H1 (cell line): Measurements from ENCODE around the gene PAPOLA. TPM values are rescaled to one million over a fixed set of nuclear protein-coding genes. Genes with fewer than 3 reads are reported as not detected.

Experiments
- CTCF ChIA-PET: fragments of 300-600 bp; sonication (Branson Sonifier 250); formaldehyde crosslinking; loops from one replicate; lab custom pipeline; 2021; ENCODE audit not compliant: partially characterized antibody; lab: Charles Lee
- POLR2A ChIA-PET: fragments of 300-600 bp; sonication (Branson Sonifier 250); formaldehyde crosslinking; loops from one replicate; lab custom pipeline; 2021; ENCODE audit warnings: inconsistent platforms; ENCODE audit not compliant: partially characterized antibody; lab: Charles Lee
- DNase-seq, 2 experiments: peaks; one replicate each; pipeline versions ENCODE4 v3.0.0 to v3.0.0-alpha.2; 2010 to 2022; ENCODE audit warnings: low spot score in 2 of 2, low read depth in 1 of 2, mixed read lengths in 1 of 2
- FAIRE-seq: peaks from 2 replicates; lab custom pipeline; 2011; peaks lifted over from hg19 to GRCh38; lab: Jason Lieb, UNC
- H2AFZ ChIP-seq: 2 replicates; pipeline ENCODE4 v1.8.1; 2012; ENCODE audit warnings: low read length, inconsistent platforms
- H2AK5ac ChIP-seq: 2 replicates; pipeline ENCODE4 v1.6.1; 2013; ENCODE audit warnings: low read depth, low read length
- H2BK120ac ChIP-seq: replicated peaks from 2 replicates; pipeline ENCODE3; 2013; ENCODE audit warnings: low read depth, low read length, inconsistent platforms
- H2BK12ac ChIP-seq: 2 replicates; pipeline ENCODE4 v1.6.1; 2013; ENCODE audit warnings: low read depth, low read length
- H2BK15ac ChIP-seq: 2 replicates; pipeline ENCODE4 v1.6.1; 2013; ENCODE audit warnings: low read length
- H2BK20ac ChIP-seq: 2 replicates; pipeline ENCODE4 v1.6.1; 2013; ENCODE audit warnings: low read length
- H2BK5ac ChIP-seq: 2 replicates; pipeline ENCODE4 v1.6.1; 2013; ENCODE audit warnings: low read depth, low read length
- H3K14ac ChIP-seq: 2 replicates; pipeline ENCODE4 v1.6.1; 2013; ENCODE audit warnings: inconsistent platforms; ENCODE audit not compliant: insufficient read length
- H3K18ac ChIP-seq: 2 replicates; pipeline ENCODE4 v1.6.1; 2013; ENCODE audit warnings: low read length; ENCODE audit errors: extremely low read depth
- H3K23ac ChIP-seq: 2 replicates; pipeline ENCODE4 v1.6.1; 2013; ENCODE audit warnings: inconsistent platforms; ENCODE audit not compliant: insufficient read length
- H3K23me2 ChIP-seq: 2 replicates; pipeline ENCODE4 v1.6.1; 2013; ENCODE audit warnings: low read depth, low read length
- H3K27ac ChIP-seq: 2 replicates; pipeline ENCODE4 v1.6.1; 2011; ENCODE audit warnings: low read depth, low read length, inconsistent platforms
- H3K27me3 ChIP-seq, 4 experiments: replicated peaks in 1 of 4; 1 replicate in 1 of 4; 2 replicates in 3 of 4; pipeline versions ENCODE4 v1.6.1 to v1.8.1; 2011 to 2013; ENCODE audit warnings: low read length in 3 of 4, mild to moderate bottlenecking in 3 of 4, inconsistent platforms in 2 of 4, mixed read lengths in 2 of 4, moderate library complexity in 1 of 4; ENCODE audit not compliant: control insufficient read depth in 3 of 4, insufficient read depth in 3 of 4; ENCODE audit errors: extremely low read depth in 1 of 4
- H3K36me3 ChIP-seq, 4 experiments: 2 replicates each; pipeline versions ENCODE4 v1.6.1 to v1.8.1; 2011 to 2013; ENCODE audit warnings: mild to moderate bottlenecking in 4 of 4, low read length in 3 of 4, moderate library complexity in 2 of 4, control low read depth in 1 of 4, inconsistent platforms in 1 of 4; ENCODE audit not compliant: insufficient read depth in 4 of 4, control insufficient read depth in 2 of 4
- H3K4ac ChIP-seq: replicated peaks from 2 replicates; pipeline ENCODE3; 2013; ENCODE audit warnings: low read length, low read depth, mixed read lengths, inconsistent platforms; ENCODE audit not compliant: insufficient read length
- H3K4me1 ChIP-seq, 4 experiments: replicated peaks in 1 of 4; 1 replicate in 1 of 4; 2 replicates in 3 of 4; pipeline versions ENCODE4 v1.6.1 to v1.8.1; 2011 to 2013; ENCODE audit warnings: low read length in 3 of 4, inconsistent platforms in 2 of 4, mixed read lengths in 1 of 4; ENCODE audit not compliant: insufficient read depth in 4 of 4, control insufficient read depth in 3 of 4
- H3K4me2 ChIP-seq, 2 experiments: 2 replicates each; pipeline versions ENCODE4 v1.6.1 to v1.8.1; 2011 to 2013; ENCODE audit warnings: low read depth in 2 of 2, low read length in 2 of 2, control low read depth in 1 of 2, inconsistent platforms in 1 of 2, mild to moderate bottlenecking in 1 of 2; ENCODE audit not compliant: insufficient read depth in 1 of 2
- H3K4me3 ChIP-seq, 4 experiments: fragments of 200-600, 300-600 bp in 1 of 4; sonication (generic), shearing (Covaris generic), sonication (Bioruptor Twin) in 1 of 4; 2 replicates each; pipeline versions ENCODE4 v1.5.1 to v1.8.1; 2011 to 2016; ENCODE audit warnings: low read length in 4 of 4, low read depth in 3 of 4, control low read depth in 2 of 4, inconsistent platforms in 2 of 4, mild to moderate bottlenecking in 2 of 4, mixed read lengths in 1 of 4, moderate library complexity in 1 of 4; ENCODE audit not compliant: insufficient read depth in 2 of 4; ENCODE audit errors: extremely low read depth in 1 of 4
- H3K56ac ChIP-seq: replicated peaks from 2 replicates; pipeline ENCODE3; 2013; ENCODE audit warnings: low read depth, mild to moderate bottlenecking, mixed read lengths, low read length, inconsistent platforms; ENCODE audit not compliant: insufficient read length
- H3K79me1 ChIP-seq: 2 replicates; pipeline ENCODE4 v1.6.1; 2013; ENCODE audit warnings: low read depth, low read length, control low read depth
- H3K79me2 ChIP-seq, 2 experiments: 2 replicates each; pipeline versions ENCODE4 v1.6.1 to v1.8.1; 2012 to 2013; ENCODE audit warnings: low read length in 2 of 2, mild to moderate bottlenecking in 2 of 2, inconsistent platforms in 1 of 2; ENCODE audit not compliant: insufficient read depth in 2 of 2, control insufficient read depth in 1 of 2
- H3K9ac ChIP-seq, 4 experiments: replicated peaks in 1 of 4; 1 replicate in 1 of 4; 2 replicates in 3 of 4; pipeline versions ENCODE4 v1.6.1 to v1.8.1; 2011 to 2013; ENCODE audit warnings: low read depth in 3 of 4, low read length in 3 of 4, control low read depth in 2 of 4, mild to moderate bottlenecking in 2 of 4, moderate library complexity in 2 of 4, inconsistent platforms in 1 of 4; ENCODE audit errors: extremely low read depth in 1 of 4
- H3K9me3 ChIP-seq, 2 experiments: 2 replicates each; pipeline versions ENCODE4 v1.6.1 to v1.8.1; 2012 to 2013; ENCODE audit warnings: mild to moderate bottlenecking in 2 of 2, moderate library complexity in 2 of 2, control low read depth in 1 of 2, inconsistent platforms in 1 of 2, low read depth in 1 of 2, low read length in 1 of 2, mixed read lengths in 1 of 2; ENCODE audit not compliant: insufficient read depth in 2 of 2
- H4K20me1 ChIP-seq, 2 experiments: replicated peaks in 1 of 2; 2 replicates each; pipeline versions ENCODE3 to v1.8.1; 2011 to 2013; ENCODE audit warnings: inconsistent platforms in 2 of 2, low read length in 2 of 2, mild to moderate bottlenecking in 1 of 2; ENCODE audit not compliant: insufficient read depth in 2 of 2, control insufficient read depth in 1 of 2
- H4K5ac ChIP-seq: 2 replicates; pipeline ENCODE4 v1.6.1; 2013; ENCODE audit warnings: low read length, low read depth, mixed read lengths, inconsistent platforms; ENCODE audit not compliant: insufficient read length
- H4K8ac ChIP-seq: 2 replicates; pipeline ENCODE4 v1.8.0; 2013; ENCODE audit warnings: mild to moderate bottlenecking, moderate library complexity, low read length, inconsistent platforms; ENCODE audit not compliant: insufficient read depth; ENCODE audit errors: extremely low read depth
- H4K91ac ChIP-seq: replicated peaks from 2 replicates; pipeline ENCODE3; 2013; ENCODE audit warnings: low read length, mixed read lengths, inconsistent platforms; ENCODE audit not compliant: insufficient read length
- CBX5 ChIP-seq: fragments of 300-800, 300-1000 bp; sonication (generic); IDR thresholded peaks from 2 replicates; pipeline ENCODE4 v1.7.1; 2016; ENCODE audit warnings: antibody characterized with exemption, low read length, low read depth
- EGR1 ChIP-seq: IDR thresholded peaks from 2 replicates; pipeline ENCODE4 v1.6.1; 2011; ENCODE audit warnings: low read depth, low read length, borderline replicate concordance
- HDAC6 ChIP-seq: IDR thresholded peaks from one replicate; pipeline ENCODE4 v1.7.1; 2012; ENCODE audit warnings: low read depth, mild to moderate bottlenecking, inconsistent platforms, low read length, moderate library complexity
- JUND ChIP-seq: IDR thresholded peaks from 2 replicates; pipeline ENCODE4 v1.6.1; 2011; ENCODE audit warnings: mild to moderate bottlenecking, improper control_type of control experiment, low read length
- KDM4A ChIP-seq: IDR thresholded peaks from one replicate; pipeline ENCODE4 v1.7.1; 2012; ENCODE audit warnings: low read depth, mild to moderate bottlenecking, moderate library complexity, low read length, inconsistent platforms; ENCODE audit not compliant: severe bottlenecking
- NRF1 ChIP-seq: IDR thresholded peaks from 2 replicates; pipeline ENCODE4 v1.6.1; 2011; ENCODE audit warnings: mild to moderate bottlenecking, low read depth, low read length, improper control_type of control experiment
- SAP30 ChIP-seq: fragments of 300-600 bp; sonication (generic); IDR thresholded peaks from 2 replicates; pipeline ENCODE4 v1.7.1; 2012; ENCODE audit warnings: low read length, moderate library complexity, mild to moderate bottlenecking, inconsistent platforms; ENCODE audit not compliant: insufficient read depth, insufficient replicate concordance
- SUZ12 ChIP-seq: fragments of 200-600 bp; sonication (generic); IDR thresholded peaks from 2 replicates; pipeline ENCODE4 v1.6.1; 2012; ENCODE audit warnings: mild to moderate bottlenecking, inconsistent platforms, low read length, moderate library complexity, mixed read lengths
- TAF1 ChIP-seq: IDR thresholded peaks from 2 replicates; pipeline ENCODE4 v1.6.1; 2011; ENCODE audit warnings: mild to moderate bottlenecking, low read depth, low read length
- TBP ChIP-seq: IDR thresholded peaks from 2 replicates; pipeline ENCODE4 v1.6.1; 2011; ENCODE audit warnings: low read depth, low read length, improper control_type of control experiment
- YY1 ChIP-seq: IDR thresholded peaks from 2 replicates; pipeline ENCODE4 v1.6.1; 2011; ENCODE audit warnings: low read depth, mild to moderate bottlenecking, low read length
- WGBS, 2 experiments: shearing (Covaris generic) in 1 of 2; methylation state at CpG; one replicate each; pipeline versions ENCODE4 v1.1.6 to v1.1.7; 2013 to 2015; ENCODE audit warnings: low lambda C conversion rate in 2 of 2, mixed read lengths in 2 of 2, inconsistent platforms in 1 of 2, low coverage in 1 of 2, missing lambda C conversion rate in 1 of 2; ENCODE audit not compliant: insufficient replicate concordance in 2 of 2, insufficient coverage in 1 of 2, insufficient read length in 1 of 2; ENCODE audit errors: extremely low coverage in 1 of 2, missing lambda C conversion rate in 1 of 2; 5-methylcytosine and 5-hydroxymethylcytosine counted together
- polyA plus RNA-seq, 7 experiments: library from polyadenylated mRNA; depleted of rRNA in 3 of 7; stranded (reverse) in 5 of 7; unstranded in 2 of 7; fragments of >200 nt in 5 of 7; fragments of 200-250 nt in 2 of 7; gene quantifications; 1 replicate in 5 of 7; 2 replicates in 1 of 7; 4 replicates in 1 of 7; pipeline versions ENCODE4 v1.2.1 to v1.2.3, GENCODE V29; 2011 to 2013; ENCODE audit warnings: missing spikeins in 2 of 7, mixed read lengths in 2 of 7
- total RNA-seq: library from RNA; stranded (reverse); fragmentation: NEBNext Ultra II Directional; extraction: Animal tissue kit (Norgen Biotek cat#: 25700); gene quantifications from 2 replicates; pipeline ENCODE4 v1.2.1, GENCODE V29; 2021
- TF ChIP-seq, protein P1 (sequence below): IDR thresholded peaks from 2 replicates; pipeline ENCODE4 v1.6.1; 2012; ENCODE audit warnings: inconsistent platforms

PAPOLA gene
- total and polyA plus RNA-seq, 2 of the 8 experiments (the other 6 are each of a cell fraction or from before 2014, with no cell fraction given) = 163 to 239 TPM

DNA sequence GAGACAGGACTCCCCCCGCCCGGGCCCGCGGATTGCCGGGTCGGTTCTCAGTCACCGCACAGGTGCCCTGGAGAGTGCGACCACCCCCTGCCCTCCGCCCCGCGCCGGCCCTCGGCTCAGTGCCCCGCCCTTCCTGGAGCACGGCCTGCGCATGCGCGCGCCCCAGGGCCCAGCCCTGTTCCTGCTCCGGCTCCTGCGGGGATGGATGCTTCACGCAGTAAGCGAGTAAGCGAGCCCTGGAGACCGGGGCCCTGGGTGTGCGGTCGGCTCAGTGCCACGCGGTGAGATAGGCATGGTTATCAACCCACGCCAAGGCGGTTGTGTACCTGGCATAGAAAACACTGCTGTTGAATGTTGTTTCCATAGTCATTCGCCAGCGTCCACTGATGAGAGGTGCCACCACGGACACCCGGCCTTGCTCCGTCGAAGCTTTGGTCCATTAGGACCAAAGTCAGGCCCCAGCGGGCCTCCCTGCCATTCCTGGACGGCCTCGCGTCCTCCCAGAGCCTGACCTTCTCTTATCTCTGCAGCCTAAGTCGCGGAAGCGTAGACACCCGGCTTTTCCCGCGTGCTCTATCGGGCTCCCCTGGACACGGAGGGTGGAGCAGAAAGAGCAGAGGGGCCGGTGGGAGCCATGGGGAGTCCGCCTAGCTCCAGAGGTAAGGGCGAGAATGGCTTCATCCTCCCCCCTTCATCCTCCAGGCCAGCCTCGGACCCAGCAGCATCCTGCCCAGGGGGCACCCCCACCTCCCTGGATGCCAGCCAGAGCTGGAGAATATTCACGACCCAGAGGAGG lies 90.6 kb downstream of the PAPOLA start:
- Histone ChIP-seq H3K14ac (no peak overlapping the region), H3K27ac (no peak overlapping the region), H4K5ac (no peak overlapping the region), H3K4me2 (peak overlapping the region; percentile 71 to 94), H3K56ac (no peak overlapping the region), H2BK5ac (no peak overlapping the region), H4K20me1 (no peaks in the 10 kb centered on the region), H3K4me1 (peaks cover 0 to 9% (median under 1%) of the 10 kb centered on the region in 4 experiments; a peak in 3 of 7 replicates), H2BK120ac (no peak overlapping the region), H3K23ac (no peak overlapping the region), H4K91ac (no peak overlapping the region), H3K79me1 (no peaks in the 10 kb centered on the region; the same call in 1 of the 2 replicates), H2BK15ac (no peak overlapping the region), H4K8ac (peak overlapping the region; percentile 88), H2BK12ac (no peak overlapping the region), H3K27me3 (peaks cover 0 to 15% (median 7%) of the 10 kb centered on the region in 4 experiments; a peak in 6 of 7 replicates), H3K36me3 (no peaks in the 10 kb centered on the region), H3K18ac (peak overlapping the region; percentile 48; the same call in 1 of the 2 replicates), H2AK5ac (no peak overlapping the region), H2BK20ac (no peak overlapping the region), H2AFZ (peak overlapping the region; percentile 67), H3K9me3 (no peaks in the 10 kb centered on the region), H3K79me2 (no peaks in the 10 kb centered on the region), H3K23me2 (peaks cover 4% of the 10 kb centered on the region; the same call in 1 of the 2 replicates), H3K4me3 (peak overlapping the region; percentile 36 to 56 (median 50)), H3K9ac (no peak overlapping the region), H3K4ac (no peak overlapping the region)
- CTCF ChIA-PET = interaction anchor here (1.2 kb wide), 1 partner anchor 9 kb away, joined by 3 read pairs; no protein-coding TSS in a partner anchor
- DNase-seq = peak; percentile 21 to 79
- POLR2A ChIA-PET = interaction anchor here (1.6 kb wide), 1 partner anchor 68 kb away, joined by 3 read pairs; no protein-coding TSS in a partner anchor
- 55% methylated on average over 37 of the region's 54 CpGs; no CpG with 5 or more reads in 1 of the 2 experiments for WGBS, 2 experiments
- FAIRE-seq = no peak
- TF ChIP-seq SAP30 (no peak), EGR1 (no peak), TAF1 (no peak), NRF1 (peak; percentile 70), JUND (no peak), HDAC6 (no peak), SUZ12 (no peak), CBX5 (no peak), TBP (no peak), YY1 (no peak), KDM4A (peak; percentile 75)
- TF ChIP-seq, protein P1, sequence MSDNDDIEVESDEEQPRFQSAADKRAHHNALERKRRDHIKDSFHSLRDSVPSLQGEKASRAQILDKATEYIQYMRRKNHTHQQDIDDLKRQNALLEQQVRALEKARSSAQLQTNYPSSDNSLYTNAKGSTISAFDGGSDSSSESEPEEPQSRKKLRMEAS = 0 out of 2 replicates have a peak, but pooled peaks have one; percentile 16
